Ovary (tissue), 3 donors: ENCODE data around the gene PHACTR1.

ENCODE experiments used
- POLR2A ChIP-seq: fragments of 450-650 bp; IDR thresholded peaks from one replicate; pipeline ENCODE4 v1.6.1; 2017; ENCODE audit warnings: antibody characterized with exemption, mild to moderate bottlenecking, moderate library complexity
- TF ChIP-seq, protein P1 (sequence below), 3 donors: fragments of 450-650 bp in 2 of 3; fragments of 200-600 bp in 1 of 3; IDR thresholded peaks; one replicate each; pipeline versions ENCODE4 v1.5.1 to v1.8.0; 2016 to 2022; ENCODE audit warnings: antibody characterized with exemption in 3 of 3, mild to moderate bottlenecking in 1 of 3
- donor health status: DM: no; HTN: no; CAD: no.

DNA sequence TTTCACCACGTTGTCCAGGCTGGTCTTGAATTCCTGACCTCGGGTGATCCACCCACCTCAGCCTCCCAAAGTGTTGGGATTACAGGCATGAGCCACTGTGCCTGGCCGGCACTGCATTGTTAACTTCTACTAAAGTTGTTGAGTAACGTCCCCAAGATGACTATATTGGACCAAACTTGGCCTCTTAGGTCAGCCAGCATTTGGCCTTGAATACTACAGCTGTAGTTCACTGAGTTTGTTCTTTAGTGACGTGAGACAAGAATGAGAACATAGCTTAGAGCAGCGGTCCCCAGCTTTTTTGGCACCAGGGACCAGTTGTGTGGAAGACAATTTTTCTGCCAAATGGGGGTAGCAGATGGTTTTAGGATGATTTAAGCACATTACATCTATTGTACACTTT lies 374.6 kb downstream of the PHACTR1 start:
- TF ChIP-seq, protein P1, sequence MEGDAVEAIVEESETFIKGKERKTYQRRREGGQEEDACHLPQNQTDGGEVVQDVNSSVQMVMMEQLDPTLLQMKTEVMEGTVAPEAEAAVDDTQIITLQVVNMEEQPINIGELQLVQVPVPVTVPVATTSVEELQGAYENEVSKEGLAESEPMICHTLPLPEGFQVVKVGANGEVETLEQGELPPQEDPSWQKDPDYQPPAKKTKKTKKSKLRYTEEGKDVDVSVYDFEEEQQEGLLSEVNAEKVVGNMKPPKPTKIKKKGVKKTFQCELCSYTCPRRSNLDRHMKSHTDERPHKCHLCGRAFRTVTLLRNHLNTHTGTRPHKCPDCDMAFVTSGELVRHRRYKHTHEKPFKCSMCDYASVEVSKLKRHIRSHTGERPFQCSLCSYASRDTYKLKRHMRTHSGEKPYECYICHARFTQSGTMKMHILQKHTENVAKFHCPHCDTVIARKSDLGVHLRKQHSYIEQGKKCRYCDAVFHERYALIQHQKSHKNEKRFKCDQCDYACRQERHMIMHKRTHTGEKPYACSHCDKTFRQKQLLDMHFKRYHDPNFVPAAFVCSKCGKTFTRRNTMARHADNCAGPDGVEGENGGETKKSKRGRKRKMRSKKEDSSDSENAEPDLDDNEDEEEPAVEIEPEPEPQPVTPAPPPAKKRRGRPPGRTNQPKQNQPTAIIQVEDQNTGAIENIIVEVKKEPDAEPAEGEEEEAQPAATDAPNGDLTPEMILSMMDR (IDR thresholded peaks at IDR 0.05), result no peak
- no peak for TF ChIP-seq POLR2A
